GM21447 (cell line): ENCODE measurements around the gene SNRNP40.

ENCODE experiments used
- ATAC-seq: cut with Tn5 transposase; IDR thresholded peaks from one replicate; pipeline ENCODE4 v1.9.1; 2021; ENCODE audit not compliant: unreplicated experiment

The SNRNP40 gene

GRCh38 chr1:31232689-31233088, 63.9 kb downstream of the SNRNP40 start:
- no peak for ATAC-seq

- ATAC-seq = no peak
These were observed 64.8 kb downstream of the SNRNP40 start for GRCh38 chr1:31231802-31232201.

- ATAC-seq = no peak
These were observed 66.2 kb downstream of the SNRNP40 start for GRCh38 chr1:31230378-31230777.

GRCh38 chr1:31228986-31229385, 67.6 kb downstream of the SNRNP40 start:
- ATAC-seq = no peak

- ATAC-seq = no peak
These were observed 68.6 kb downstream of the SNRNP40 start for GRCh38 chr1:31227891-31228568.

- no peak for ATAC-seq
These were observed 72.5 kb downstream of the SNRNP40 start for GRCh38 chr1:31224068-31224467.

- no peak for ATAC-seq
These were observed 74.4 kb downstream of the SNRNP40 start for GRCh38 chr1:31222176-31222575.

GRCh38 chr1:31221072-31221471, 75.5 kb downstream of the SNRNP40 start:
- no peak for ATAC-seq

GRCh38 chr1:31219489-31219888, 77.1 kb downstream of the SNRNP40 start:
- no peak for ATAC-seq

- no peak for ATAC-seq
These were observed 77.9 kb downstream of the SNRNP40 start for GRCh38 chr1:31218705-31219104.

- ATAC-seq = no peak
These were observed 80.6 kb downstream of the SNRNP40 start for GRCh38 chr1:31216016-31216415.

GRCh38 chr1:31215065-31215570, 81.5 kb downstream of the SNRNP40 start:
- ATAC-seq = no peak

- ATAC-seq = no peak
These were observed 82.1 kb downstream of the SNRNP40 start for GRCh38 chr1:31214316-31215064.
